SK-N-SH treated with all-trans-retinoic acid at 6 μM for 48 hours (cell line): Measurements from ENCODE around the gene SPINK13.

Experiments used
- ATAC-seq: fragments of 200-7000 bp; cut with Tn5 transposase; 3 replicates; pipeline ENCODE4 v1.9.1; 2020; ENCODE audit warnings: mild to moderate bottlenecking, moderate library complexity
- ARNTL ChIP-seq: fragments of 450-650 bp; formaldehyde crosslinking; IDR thresholded peaks from 2 replicates; pipeline ENCODE4 v1.5.0; 2020; ENCODE audit warnings: low read depth, mild to moderate bottlenecking, moderate library complexity, borderline replicate concordance
- CSDC2 ChIP-seq: fragments of 250-450 bp; sonication (Bioruptor Pico); IDR thresholded peaks from 2 replicates; pipeline ENCODE4 v1.5.0; 2020; ENCODE audit warnings: mild to moderate bottlenecking, moderate library complexity
- ESRRG ChIP-seq: fragments of 250-450 bp; sonication (Bioruptor Pico); IDR thresholded peaks from 2 replicates; pipeline ENCODE4 v1.6.1; 2021; ENCODE audit warnings: mild to moderate bottlenecking
- ISL1 ChIP-seq: fragments of 250-450 bp; sonication (Bioruptor Pico); IDR thresholded peaks from 2 replicates; pipeline ENCODE4 v2.1.2; 2022; ENCODE audit warnings: mild to moderate bottlenecking, moderate library complexity
- OSR1 ChIP-seq: fragments of 250-450 bp; sonication (Bioruptor Pico); IDR thresholded peaks from 2 replicates; pipeline ENCODE4 v1.8.0; 2022; ENCODE audit warnings: moderate library complexity, mild to moderate bottlenecking, inconsistent platforms
- RARB ChIP-seq: fragments of 250-450 bp; sonication (Bioruptor Pico); IDR thresholded peaks from 2 replicates; pipeline ENCODE4 v1.8.0; 2021; ENCODE audit warnings: mild to moderate bottlenecking, moderate library complexity
- SNAI2 ChIP-seq: fragments of 250-450 bp; sonication (Bioruptor Pico); IDR thresholded peaks from 2 replicates; pipeline ENCODE4 v1.5.0; 2020; ENCODE audit warnings: mild to moderate bottlenecking, moderate library complexity
- TCF4 ChIP-seq: fragments of 250-450 bp; sonication (Bioruptor Pico); IDR thresholded peaks from 2 replicates; pipeline ENCODE4 v1.8.0; 2021; ENCODE audit warnings: mild to moderate bottlenecking, moderate library complexity, borderline replicate concordance
- TOX ChIP-seq: fragments of 250-450 bp; sonication (Bioruptor Pico); IDR thresholded peaks from 2 replicates; pipeline ENCODE4 v1.8.0; 2021; ENCODE audit warnings: mild to moderate bottlenecking, moderate library complexity, borderline replicate concordance
- ZC3H10 ChIP-seq: fragments of 250-450 bp; sonication (Bioruptor Pico); IDR thresholded peaks from 2 replicates; pipeline ENCODE4 v1.5.1; 2021; ENCODE audit warnings: mild to moderate bottlenecking, moderate library complexity
- ZFP3 ChIP-seq: fragments of 250-450 bp; sonication (Bioruptor Pico); IDR thresholded peaks from 2 replicates; pipeline ENCODE4 v1.5.0; 2020; ENCODE audit warnings: mild to moderate bottlenecking, moderate library complexity
- ZFP30 ChIP-seq: fragments of 450-650 bp; formaldehyde crosslinking; IDR thresholded peaks from 2 replicates; pipeline ENCODE4 v1.5.0; 2022; ENCODE audit warnings: mild to moderate bottlenecking, moderate library complexity
- ZNF565 ChIP-seq: fragments of 450-650 bp; formaldehyde crosslinking; conservative IDR thresholded peaks from 2 replicates; pipeline ENCODE4 v1.5.0; 2020; ENCODE audit warnings: low read depth, mild to moderate bottlenecking, moderate library complexity
- ZNF70 ChIP-seq: fragments of 450-650 bp; formaldehyde crosslinking; IDR thresholded peaks from 2 replicates; pipeline ENCODE4 v1.5.0; 2020; ENCODE audit warnings: mild to moderate bottlenecking, moderate library complexity
- ZNF8 ChIP-seq: fragments of 450-650 bp; formaldehyde crosslinking; IDR thresholded peaks from 2 replicates; pipeline ENCODE4 v1.5.0; 2020; ENCODE audit warnings: mild to moderate bottlenecking, moderate library complexity
- TF ChIP-seq, protein P1 (sequence below): fragments of 250-450 bp; sonication (Bioruptor Pico); IDR thresholded peaks from 2 replicates; pipeline ENCODE4 v1.5.0; 2020; ENCODE audit warnings: mild to moderate bottlenecking, moderate library complexity
- TF ChIP-seq, protein P2 (sequence below): fragments of 250-450 bp; sonication (Bioruptor Pico); IDR thresholded peaks from 2 replicates; pipeline ENCODE4 v1.8.0; 2020; ENCODE audit warnings: mild to moderate bottlenecking, moderate library complexity, borderline replicate concordance
- TF ChIP-seq, protein P3 (sequence below): fragments of 250-450 bp; sonication (Bioruptor Pico); IDR thresholded peaks from 2 replicates; pipeline ENCODE4 v1.8.0; 2021; ENCODE audit warnings: low read depth, mild to moderate bottlenecking, moderate library complexity, borderline replicate concordance
- TF ChIP-seq, protein P4 (sequence below): fragments of 250-450 bp; sonication (Bioruptor Pico); IDR thresholded peaks from 2 replicates; pipeline ENCODE4 v1.5.1; 2021; ENCODE audit warnings: mild to moderate bottlenecking, moderate library complexity
- TF ChIP-seq, protein P5 (sequence below): fragments of 250-450 bp; sonication (Bioruptor Pico); IDR thresholded peaks from 2 replicates; pipeline ENCODE4 v1.5.1; 2020; ENCODE audit warnings: low read depth, mild to moderate bottlenecking, moderate library complexity

SPINK13 gene

DNA sequence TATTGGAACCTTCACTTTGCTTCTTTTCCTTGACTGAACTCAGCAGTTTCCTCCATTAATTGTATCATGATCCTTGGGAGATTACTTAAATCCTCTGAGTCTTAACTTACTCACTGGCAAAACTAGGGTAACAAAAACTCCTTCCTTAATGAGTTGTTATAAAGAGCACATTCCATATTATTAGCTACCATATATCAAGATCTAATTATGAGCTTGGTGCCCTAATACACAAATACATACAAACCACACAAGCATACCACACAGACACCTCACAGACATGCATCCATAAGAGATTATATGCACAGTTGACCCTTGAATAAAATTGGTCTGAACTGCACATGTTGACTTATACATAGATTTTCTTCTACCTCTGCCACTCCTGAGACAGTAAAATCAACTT, 41.2 kb downstream of the SPINK13 start:
- TF ChIP-seq ZNF70: no peak
- TF ChIP-seq ZNF8 (CRISPR knock-in tag): no peak
- TF ChIP-seq RARB (CRISPR knock-in tag): no peak
- no peak for TF ChIP-seq CSDC2
- no peak for TF ChIP-seq OSR1
- TF ChIP-seq, protein P1, sequence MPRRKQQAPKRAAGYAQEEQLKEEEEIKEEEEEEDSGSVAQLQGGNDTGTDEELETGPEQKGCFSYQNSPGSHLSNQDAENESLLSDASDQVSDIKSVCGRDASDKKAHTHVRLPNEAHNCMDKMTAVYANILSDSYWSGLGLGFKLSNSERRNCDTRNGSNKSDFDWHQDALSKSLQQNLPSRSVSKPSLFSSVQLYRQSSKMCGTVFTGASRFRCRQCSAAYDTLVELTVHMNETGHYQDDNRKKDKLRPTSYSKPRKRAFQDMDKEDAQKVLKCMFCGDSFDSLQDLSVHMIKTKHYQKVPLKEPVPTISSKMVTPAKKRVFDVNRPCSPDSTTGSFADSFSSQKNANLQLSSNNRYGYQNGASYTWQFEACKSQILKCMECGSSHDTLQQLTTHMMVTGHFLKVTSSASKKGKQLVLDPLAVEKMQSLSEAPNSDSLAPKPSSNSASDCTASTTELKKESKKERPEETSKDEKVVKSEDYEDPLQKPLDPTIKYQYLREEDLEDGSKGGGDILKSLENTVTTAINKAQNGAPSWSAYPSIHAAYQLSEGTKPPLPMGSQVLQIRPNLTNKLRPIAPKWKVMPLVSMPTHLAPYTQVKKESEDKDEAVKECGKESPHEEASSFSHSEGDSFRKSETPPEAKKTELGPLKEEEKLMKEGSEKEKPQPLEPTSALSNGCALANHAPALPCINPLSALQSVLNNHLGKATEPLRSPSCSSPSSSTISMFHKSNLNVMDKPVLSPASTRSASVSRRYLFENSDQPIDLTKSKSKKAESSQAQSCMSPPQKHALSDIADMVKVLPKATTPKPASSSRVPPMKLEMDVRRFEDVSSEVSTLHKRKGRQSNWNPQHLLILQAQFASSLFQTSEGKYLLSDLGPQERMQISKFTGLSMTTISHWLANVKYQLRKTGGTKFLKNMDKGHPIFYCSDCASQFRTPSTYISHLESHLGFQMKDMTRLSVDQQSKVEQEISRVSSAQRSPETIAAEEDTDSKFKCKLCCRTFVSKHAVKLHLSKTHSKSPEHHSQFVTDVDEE (CRISPR knock-in tag): no peak
- TF ChIP-seq, protein P2, sequence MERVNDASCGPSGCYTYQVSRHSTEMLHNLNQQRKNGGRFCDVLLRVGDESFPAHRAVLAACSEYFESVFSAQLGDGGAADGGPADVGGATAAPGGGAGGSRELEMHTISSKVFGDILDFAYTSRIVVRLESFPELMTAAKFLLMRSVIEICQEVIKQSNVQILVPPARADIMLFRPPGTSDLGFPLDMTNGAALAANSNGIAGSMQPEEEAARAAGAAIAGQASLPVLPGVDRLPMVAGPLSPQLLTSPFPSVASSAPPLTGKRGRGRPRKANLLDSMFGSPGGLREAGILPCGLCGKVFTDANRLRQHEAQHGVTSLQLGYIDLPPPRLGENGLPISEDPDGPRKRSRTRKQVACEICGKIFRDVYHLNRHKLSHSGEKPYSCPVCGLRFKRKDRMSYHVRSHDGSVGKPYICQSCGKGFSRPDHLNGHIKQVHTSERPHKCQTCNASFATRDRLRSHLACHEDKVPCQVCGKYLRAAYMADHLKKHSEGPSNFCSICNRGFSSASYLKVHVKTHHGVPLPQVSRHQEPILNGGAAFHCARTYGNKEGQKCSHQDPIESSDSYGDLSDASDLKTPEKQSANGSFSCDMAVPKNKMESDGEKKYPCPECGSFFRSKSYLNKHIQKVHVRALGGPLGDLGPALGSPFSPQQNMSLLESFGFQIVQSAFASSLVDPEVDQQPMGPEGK (CRISPR knock-in tag): no peak
- TF ChIP-seq SNAI2 (CRISPR knock-in tag): no peak
- TF ChIP-seq, protein P3, sequence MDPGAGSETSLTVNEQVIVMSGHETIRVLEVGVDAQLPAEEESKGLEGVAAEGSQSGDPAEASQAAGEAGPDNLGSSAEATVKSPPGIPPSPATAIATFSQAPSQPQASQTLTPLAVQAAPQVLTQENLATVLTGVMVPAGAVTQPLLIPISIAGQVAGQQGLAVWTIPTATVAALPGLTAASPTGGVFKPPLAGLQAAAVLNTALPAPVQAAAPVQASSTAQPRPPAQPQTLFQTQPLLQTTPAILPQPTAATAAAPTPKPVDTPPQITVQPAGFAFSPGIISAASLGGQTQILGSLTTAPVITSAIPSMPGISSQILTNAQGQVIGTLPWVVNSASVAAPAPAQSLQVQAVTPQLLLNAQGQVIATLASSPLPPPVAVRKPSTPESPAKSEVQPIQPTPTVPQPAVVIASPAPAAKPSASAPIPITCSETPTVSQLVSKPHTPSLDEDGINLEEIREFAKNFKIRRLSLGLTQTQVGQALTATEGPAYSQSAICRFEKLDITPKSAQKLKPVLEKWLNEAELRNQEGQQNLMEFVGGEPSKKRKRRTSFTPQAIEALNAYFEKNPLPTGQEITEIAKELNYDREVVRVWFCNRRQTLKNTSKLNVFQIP: no peak
- TF ChIP-seq, protein P4, sequence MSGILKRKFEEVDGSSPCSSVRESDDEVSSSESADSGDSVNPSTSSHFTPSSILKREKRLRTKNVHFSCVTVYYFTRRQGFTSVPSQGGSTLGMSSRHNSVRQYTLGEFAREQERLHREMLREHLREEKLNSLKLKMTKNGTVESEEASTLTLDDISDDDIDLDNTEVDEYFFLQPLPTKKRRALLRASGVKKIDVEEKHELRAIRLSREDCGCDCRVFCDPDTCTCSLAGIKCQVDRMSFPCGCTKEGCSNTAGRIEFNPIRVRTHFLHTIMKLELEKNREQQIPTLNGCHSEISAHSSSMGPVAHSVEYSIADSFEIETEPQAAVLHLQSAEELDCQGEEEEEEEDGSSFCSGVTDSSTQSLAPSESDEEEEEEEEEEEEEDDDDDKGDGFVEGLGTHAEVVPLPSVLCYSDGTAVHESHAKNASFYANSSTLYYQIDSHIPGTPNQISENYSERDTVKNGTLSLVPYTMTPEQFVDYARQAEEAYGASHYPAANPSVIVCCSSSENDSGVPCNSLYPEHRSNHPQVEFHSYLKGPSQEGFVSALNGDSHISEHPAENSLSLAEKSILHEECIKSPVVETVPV (CRISPR knock-in tag): no peak
- TF ChIP-seq ZC3H10 (CRISPR knock-in tag): no peak
- no peak for TF ChIP-seq ZFP30
- no peak for TF ChIP-seq TOX (CRISPR knock-in tag)
- TF ChIP-seq ESRRG (CRISPR knock-in tag): no peak
- TF ChIP-seq ZFP3 (CRISPR knock-in tag): no peak
- no peak for TF ChIP-seq TCF4 (CRISPR knock-in tag)
- ATAC-seq: no peak

DNA sequence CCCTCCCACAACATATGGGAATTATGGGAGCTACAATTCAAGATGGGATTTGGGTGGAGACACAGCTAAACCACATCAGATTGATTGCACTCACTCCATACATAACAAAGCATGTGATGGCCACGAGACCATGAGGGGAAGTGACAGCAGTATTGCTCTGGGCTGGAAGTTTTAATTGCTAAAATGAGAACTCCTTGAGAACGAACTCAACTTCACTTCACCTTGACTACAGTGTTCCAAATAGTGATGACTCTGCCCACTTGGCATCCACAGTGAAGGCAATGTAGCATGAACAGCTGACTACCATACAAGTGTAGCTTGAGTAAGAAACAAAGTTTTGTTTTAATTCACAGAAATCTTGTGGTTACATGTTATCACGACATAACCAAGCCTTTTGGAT, 42.9 kb downstream of the SPINK13 start:
- TF ChIP-seq RARB (CRISPR knock-in tag) (no peak), OSR1 (no peak), ISL1 (no peak), ESRRG (CRISPR knock-in tag) (no peak), CSDC2 (no peak), ARNTL (no peak), ZFP30 (no peak)
- TF ChIP-seq, protein P1 (CRISPR knock-in tag): no peak
- TF ChIP-seq, protein P5, sequence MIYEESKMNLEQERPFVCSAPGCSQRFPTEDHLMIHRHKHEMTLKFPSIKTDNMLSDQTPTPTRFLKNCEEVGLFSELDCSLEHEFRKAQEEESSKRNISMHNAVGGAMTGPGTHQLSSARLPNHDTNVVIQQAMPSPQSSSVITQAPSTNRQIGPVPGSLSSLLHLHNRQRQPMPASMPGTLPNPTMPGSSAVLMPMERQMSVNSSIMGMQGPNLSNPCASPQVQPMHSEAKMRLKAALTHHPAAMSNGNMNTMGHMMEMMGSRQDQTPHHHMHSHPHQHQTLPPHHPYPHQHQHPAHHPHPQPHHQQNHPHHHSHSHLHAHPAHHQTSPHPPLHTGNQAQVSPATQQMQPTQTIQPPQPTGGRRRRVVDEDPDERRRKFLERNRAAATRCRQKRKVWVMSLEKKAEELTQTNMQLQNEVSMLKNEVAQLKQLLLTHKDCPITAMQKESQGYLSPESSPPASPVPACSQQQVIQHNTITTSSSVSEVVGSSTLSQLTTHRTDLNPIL: no peak
- ATAC-seq: no peak

DNA sequence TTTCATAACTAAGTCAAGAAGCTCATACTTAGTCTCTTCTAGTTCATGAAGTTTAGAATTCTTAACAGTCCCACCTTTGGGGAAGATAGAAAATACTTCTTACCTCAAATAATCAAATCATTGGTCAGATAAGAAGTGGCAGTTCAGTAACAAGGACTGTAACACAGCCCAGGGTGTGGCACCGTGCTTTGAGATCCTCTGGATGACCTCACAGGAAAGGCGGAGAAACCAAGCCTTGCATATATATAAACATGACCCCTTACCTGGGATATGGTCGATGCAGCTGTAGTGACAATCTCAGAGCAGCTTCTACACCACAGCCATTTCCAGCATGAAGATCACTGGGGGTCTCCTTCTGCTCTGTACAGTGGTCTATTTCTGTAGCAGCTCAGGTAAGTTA, 43.6 kb downstream of the SPINK13 start, which contains the start of gene SPINK7:
Gene SPINK7, plus strand, starts transcription at position 271 of the 400 bp plus-strand sequence. Its CDS starts 61 bp downstream, at position 332.
- ATAC-seq: no peak
- TF ChIP-seq, protein P5: no peak
- TF ChIP-seq CSDC2 (no peak), ISL1 (no peak), ZC3H10 (CRISPR knock-in tag) (no peak), RARB (CRISPR knock-in tag) (no peak), ESRRG (CRISPR knock-in tag) (no peak), TCF4 (CRISPR knock-in tag) (no peak), ZFP30 (no peak), ARNTL (no peak), ZNF565 (CRISPR knock-in tag) (no peak), ZNF70 (no peak)
- TF ChIP-seq, protein P4 (CRISPR knock-in tag): no peak
